Stimulated activated CD4-positive, alpha-beta T cell treated with anti-CD3 and anti-CD28 coated beads, Interleukin-1b, Interleukin-23, amount 100 ng/mL, for 24 hours (primary cell): Measurements from ENCODE around the gene SUMO3.
"Not testable (repeated sequence)": the region's sequence is repeated elsewhere in the genome, so short reads cannot be mapped to it uniquely, and the experiment has no call there.

Source experiments
- DNase-seq, 4 experiments: peaks; one replicate each; pipeline ENCODE4 v3.0.0-alpha.2; 2020; ENCODE audit warnings: low read depth in 4 of 4, low spot score in 1 of 4

Gene SUMO3

GRCh38 chr21:44847261-44848056 is 29.6 kb upstream of the SUMO3 start:
- DNase-seq, result no peak

- peak in 2 of 4 experiments; percentile 31 for DNase-seq
Observed at GRCh38 chr21:44846485-44847260, 28.8 kb upstream of the SUMO3 start.

DNA sequence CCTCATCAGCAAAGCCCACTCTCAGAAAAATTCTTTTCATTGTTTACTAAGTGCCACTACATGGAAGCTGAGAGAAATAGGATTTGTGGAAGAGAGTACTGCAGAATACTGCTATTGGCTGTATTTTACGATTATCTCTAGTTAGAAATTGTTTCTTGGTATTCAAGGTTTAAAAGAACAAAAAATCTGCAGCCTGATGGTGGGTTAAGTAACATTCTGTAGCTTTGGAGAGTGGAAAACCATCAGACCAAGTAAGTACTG is 28.3 kb upstream of the SUMO3 start:
- no peak for DNase-seq

DNA sequence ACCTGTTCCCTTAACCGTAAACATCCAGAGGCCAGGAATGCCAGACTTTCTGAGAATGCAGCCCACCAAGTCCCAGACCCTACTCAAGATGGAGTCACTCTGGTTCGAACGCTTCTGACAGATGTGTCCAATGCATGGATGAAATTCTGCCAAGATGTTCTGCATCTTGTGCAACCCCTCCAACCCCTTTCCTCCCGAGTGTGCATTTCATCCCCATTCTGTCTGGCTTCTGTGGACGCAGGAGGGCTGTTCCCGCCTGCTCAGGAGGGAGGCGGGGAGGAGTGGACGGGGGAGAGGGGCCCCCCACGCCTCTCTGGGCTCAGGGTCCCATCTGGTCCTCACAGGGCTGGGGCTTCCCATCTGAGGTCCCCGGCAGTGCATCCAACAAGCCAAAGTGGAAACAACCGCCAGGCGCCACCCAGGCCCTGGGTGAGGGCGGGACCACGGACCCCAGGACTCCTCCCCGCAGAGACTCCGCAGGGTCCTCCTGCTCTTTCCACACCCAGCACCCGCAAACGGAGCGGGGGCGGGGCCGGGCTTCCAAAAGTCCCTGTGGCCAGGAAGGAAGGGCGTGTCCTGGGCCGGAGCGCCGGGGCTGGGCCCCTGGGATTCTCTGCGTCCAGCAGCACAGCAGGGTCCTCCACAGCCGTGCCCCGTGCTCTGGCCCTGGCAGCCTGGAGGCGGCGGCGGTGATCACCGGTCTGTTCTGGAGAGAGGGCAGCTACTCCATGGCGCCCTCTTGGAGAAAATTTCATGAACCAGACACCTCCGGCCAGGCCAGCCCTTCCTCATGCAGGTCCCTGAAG is 27.8 kb upstream of the SUMO3 start:
- peak in 2 of 4 experiments; percentile 53 to 68 for DNase-seq

GRCh38 chr21:44844256-44844655 is 26.4 kb upstream of the SUMO3 start:
- DNase-seq, result no peak

DNA sequence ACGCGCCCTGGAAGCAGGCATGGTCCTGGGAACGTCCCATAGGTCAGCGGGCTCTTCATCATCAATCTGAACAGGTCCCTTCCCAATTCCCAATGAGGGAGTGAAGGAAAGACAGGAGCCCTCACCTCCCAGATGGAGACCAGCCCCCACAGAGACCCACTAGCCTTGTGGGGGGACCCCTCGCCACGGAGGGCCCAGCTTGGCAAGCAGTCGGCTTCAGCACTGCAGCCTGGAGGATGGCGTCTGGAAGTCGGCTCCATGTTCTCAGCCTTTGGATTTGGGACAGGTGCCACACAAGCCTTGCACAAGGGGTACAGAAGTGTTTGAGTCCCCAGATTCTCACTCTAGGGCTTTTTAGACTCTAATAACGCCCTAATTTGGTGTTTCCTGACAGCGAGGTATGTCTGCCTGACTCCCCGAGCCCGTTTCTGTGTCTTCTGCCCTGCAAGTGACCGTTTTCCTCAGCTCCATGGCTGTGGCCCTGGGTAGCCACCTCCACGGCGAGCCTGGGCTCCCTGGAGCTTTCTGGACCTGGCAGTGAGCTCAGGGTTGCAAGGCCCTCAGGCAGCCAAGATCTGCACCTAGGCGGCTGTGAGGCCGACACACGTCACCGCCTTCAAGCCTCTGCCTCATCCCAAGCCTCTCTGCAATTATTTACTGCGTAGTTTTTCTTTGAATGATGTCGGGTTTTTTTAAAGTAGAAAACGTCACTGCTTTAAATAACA is 25.0 kb upstream of the SUMO3 start:
- DNase-seq, result no peak

DNA sequence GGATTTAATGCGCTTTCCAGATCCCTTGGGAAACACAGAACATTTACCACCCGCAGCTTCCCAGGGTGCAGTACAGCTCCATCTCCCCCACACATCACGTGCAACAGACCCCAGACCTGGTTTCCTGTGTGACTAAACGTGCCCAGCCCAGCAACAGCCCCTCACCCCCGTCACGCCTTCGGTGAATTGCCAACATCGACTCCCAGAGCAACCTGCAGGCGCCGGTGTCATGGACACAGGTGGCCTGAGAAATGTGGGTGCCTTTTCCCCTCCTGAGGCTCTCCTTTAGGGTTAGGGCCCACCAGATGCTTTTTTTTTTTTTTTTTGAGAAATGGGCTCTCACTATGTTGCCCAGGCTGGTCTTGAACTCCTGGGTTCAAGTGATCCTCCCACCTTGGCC is 24.2 kb upstream of the SUMO3 start:
- DNase-seq, result no peak

- DNase-seq, result no peak
Observed at GRCh38 chr21:44840771-44841170, 22.9 kb upstream of the SUMO3 start.

- DNase-seq, result no peak
Observed at GRCh38 chr21:44838951-44839350, 21.1 kb upstream of the SUMO3 start.

GRCh38 chr21:44838039-44838895 is 20.4 kb upstream of the SUMO3 start:
- no peak for DNase-seq

- DNase-seq, result no peak
Observed at GRCh38 chr21:44837537-44837936, 19.7 kb upstream of the SUMO3 start.

GRCh38 chr21:44836666-44837471 is 19.0 kb upstream of the SUMO3 start:
- no peak for DNase-seq

GRCh38 chr21:44836349-44836665 is 18.4 kb upstream of the SUMO3 start:
- DNase-seq, result no peak

DNA sequence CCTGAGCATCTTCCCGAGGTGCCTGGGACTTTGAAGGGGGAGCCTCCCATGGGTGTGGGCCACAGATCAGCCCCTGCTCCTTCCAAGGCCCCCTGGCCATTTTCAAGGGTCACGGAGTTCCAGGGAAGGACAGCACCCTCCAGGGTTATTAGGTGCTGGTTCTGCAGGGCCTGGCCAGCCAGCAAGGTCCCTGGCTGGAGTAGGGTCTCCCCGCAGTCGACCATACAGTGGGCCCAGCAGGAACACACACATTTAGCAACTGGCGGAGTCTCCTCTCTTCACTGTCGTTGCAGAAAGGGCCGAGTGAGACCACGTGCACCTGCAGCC is 17.7 kb upstream of the SUMO3 start:
- no peak for DNase-seq

DNA sequence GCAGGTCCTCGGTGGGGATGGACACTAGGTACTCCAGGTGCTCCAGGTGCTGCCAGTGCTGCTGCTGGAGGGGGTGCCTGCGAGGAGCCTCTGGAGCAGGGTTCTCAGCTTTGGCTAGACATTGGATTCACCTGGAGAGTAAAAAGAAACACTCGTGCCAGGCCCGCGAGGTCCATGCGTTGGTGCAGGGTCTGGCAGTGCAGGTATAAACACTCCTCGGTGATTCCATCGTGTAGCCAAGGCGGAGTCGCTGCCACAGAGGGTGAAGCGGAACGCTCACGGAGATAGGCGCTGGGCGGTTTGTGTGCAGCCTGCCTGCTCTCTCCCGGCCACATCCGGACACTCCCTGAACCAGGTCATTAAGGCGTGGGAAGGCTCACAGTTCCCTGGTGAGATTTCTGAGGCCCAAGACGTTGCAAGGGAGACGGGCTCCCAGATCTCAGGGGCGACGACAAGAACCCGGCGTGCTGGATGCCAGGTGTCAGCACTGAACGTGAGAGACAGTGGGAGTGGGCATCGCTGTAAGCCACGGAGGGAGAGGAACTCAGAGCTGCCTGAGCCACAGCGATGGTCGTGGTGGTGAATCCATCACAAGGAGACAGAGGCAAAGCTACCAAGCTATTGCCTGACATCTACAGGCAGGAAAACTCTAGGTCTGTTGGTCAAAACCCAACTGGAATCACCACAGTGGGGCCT is 17.2 kb upstream of the SUMO3 start:
- no peak for DNase-seq

GRCh38 chr21:44834231-44834950 is 16.5 kb upstream of the SUMO3 start:
- no peak for DNase-seq

GRCh38 chr21:44833663-44834062 is 15.8 kb upstream of the SUMO3 start:
- no peak for DNase-seq

GRCh38 chr21:44832516-44833255 is 14.8 kb upstream of the SUMO3 start:
- not testable (repeated sequence) for DNase-seq
